GM19351 (cell line): ENCODE results near the gene UQCC2.

Experiments
- ATAC-seq: cut with Tn5 transposase; IDR thresholded peaks from one replicate; pipeline ENCODE4 v1.9.1; 2021; ENCODE audit warnings: mild to moderate bottlenecking, moderate library complexity; ENCODE audit not compliant: unreplicated experiment

Gene UQCC2

DNA sequence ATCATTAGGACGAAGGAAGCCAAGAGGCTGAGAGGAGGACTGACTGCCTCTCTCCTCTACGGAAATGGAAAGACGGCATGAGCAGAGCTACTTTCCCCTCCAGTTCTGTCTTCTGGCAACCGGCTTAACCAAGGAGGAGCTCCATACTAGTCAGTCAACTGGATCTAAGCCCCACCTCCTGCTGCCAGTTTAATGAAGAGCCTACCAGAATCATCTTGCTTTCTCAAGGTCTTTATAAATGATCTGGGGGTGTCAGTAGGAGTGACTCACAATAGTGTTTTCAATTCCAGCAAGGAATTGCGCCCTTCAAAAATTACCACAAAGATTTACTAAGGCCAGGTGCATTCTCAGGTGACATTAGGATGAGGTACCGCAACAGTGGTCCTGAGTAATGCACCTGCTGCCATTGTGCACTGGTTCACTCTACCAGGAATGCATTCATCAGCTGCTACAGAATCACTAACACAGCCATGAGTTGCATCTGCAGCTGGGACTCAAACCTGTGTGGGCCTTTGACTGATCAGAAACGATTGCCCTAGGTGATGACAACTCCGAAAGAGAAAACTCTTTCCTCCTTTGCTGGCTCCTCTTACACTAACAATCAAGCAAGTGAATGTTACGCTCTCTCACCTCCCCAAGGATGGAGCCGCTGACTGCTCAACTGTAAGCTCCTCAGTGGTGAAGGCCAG, 2.8 kb downstream of the UQCC2 start:
- ATAC-seq, result no peak

DNA sequence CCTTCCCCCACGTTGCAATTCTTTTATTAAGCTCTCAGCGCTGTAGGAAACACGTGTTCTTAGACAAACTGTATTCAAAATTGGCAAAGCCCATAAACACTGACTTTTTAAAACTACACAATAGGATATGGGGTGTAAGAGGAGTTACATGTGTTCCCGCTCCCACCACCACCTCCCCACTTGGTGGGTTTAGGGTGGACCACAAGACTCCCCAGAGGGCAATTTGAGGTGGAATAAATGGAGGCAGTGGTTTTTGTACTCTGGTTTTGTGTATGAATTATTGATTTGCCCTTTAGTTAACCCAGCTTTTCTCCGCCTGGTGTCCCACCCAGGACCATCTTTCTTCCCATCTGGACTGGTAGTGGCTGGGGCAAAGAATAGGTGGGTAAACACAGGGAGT, 3.7 kb downstream of the UQCC2 start:
- no peak for ATAC-seq

DNA sequence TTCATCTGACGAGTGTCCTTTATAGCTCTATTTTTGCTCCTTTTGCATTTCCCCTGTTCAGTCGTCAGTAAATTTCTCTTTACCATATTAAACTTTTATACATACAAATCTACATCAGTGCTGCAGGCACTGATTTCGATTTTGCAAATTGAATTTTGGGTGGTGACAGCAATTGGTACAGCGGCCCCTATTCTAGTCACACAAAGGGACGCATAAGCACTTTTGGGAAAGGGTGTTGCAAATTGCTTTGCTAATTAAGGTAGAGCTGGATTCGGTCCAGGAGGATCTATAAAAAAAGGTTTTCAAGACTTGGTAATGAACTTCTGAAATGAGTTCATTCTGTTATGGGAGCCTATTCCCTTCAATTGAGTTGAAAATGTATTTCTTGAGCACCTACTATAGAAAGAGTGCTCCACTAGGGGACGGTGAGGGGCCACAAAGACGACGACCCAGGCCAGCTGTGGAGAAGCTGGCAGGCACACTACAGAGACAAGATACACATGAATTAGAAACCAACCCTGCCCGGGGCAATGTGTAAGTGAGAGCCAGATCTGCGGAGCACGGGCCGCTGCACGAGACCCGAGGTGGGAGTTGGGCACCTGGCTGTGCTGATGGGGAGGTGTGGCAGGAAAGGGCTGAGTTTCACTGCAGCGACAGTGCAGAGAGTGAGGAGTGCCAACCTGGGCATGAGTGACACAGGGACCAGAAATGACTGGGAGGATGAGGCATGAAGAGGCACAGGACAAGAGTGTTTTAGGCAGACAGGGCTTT, 5.4 kb downstream of the UQCC2 start:
- no peak for ATAC-seq

DNA sequence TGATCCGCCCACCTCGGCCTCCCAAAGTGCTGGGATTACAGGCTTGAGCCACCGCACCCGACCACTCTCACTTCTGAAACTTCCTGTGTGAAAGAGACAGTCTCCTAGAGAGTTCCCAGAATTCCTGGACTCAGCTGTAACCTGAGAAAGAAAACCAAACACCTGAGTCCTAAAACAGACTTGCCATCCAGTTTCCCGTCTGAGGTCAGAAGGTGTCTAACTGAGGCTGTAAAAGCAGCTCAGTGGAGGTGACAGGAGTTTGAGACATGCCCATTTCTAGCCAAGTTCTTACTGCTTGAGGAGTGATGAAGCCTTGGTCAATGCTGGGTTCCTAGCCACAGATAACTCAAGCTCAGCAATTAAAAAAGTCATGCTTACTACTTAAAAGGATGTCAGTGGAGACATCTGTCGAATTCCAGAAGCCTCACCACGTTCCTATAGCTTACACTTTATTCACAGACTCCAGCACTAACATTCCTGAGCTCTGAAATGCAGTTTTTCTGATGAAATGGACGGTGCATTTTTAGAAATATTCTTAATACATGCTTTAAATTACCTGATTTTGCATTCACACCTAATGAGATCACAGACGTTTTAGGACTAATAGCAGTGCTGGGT, 6.1 kb downstream of the UQCC2 start:
- no peak for ATAC-seq

DNA sequence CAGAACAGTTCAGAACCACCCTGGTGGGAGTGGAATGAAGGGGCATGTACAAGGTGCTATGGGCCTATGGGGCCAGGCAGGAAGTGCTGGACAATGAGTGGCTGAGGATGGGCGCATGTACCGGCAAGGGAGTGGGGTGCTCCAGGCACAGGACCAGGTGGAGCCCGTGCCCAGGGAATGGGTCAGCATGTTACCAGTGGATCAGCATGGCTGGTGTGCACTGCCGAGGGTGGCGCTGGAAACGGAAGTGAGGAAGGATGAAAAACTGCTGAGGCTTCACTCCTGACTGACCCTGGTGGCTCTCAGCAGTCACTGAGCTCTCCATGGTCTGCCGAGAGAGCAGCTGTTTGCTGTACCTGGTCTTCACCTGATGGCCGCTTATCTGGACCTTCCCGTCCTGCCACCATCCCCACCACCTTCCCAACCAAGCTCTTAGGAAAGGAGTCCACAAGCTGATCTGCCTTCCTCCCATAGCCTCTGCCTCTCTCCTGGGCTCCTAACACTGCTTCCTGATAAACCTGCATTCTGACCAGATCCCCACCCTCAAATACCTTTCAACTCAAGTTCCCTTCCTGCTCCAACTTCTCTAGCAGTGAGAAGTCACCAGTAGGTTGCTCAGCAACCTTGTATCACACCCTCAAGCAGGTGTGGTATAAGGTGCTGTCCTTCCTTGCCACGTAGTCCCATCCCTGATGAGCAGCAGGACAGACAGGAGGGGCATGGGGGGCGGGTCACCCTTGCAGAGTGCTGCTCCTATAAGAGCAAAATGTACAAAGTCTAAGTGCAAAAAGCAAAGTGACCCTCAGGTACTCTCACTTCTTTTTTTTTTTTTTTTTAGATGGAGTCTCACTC, 7.1 kb downstream of the UQCC2 start:
- no peak for ATAC-seq

DNA sequence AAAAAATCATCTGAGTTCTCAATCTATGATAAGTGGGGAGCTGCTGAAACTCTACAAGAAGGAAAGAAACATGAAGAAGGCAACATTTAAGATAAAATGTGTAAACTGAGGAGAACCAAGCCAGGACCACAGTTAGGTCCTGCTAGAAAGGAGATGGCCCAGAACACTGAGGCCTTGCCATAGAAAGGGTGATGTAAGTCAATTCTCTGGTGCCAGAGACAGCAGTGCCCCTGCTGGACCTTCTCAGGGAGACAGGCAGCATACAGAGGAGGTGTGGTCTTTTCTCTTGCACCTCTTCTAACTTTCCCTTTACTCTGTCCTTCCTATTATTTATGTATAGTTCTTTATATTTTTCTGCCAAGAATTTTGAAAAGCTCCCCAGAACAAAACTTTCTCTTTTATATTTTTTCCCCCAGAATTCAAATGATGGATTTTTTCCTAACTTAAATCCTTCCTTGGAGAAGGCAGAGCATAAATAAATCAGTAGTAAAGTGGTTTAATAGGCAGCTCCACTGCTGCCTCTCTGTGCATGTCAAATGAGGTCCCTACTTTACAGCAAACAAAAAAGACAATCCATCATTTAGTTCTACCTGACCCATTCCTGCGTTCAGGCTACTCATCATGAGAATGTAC, 9.0 kb downstream of the UQCC2 start:
- ATAC-seq, result no peak

DNA sequence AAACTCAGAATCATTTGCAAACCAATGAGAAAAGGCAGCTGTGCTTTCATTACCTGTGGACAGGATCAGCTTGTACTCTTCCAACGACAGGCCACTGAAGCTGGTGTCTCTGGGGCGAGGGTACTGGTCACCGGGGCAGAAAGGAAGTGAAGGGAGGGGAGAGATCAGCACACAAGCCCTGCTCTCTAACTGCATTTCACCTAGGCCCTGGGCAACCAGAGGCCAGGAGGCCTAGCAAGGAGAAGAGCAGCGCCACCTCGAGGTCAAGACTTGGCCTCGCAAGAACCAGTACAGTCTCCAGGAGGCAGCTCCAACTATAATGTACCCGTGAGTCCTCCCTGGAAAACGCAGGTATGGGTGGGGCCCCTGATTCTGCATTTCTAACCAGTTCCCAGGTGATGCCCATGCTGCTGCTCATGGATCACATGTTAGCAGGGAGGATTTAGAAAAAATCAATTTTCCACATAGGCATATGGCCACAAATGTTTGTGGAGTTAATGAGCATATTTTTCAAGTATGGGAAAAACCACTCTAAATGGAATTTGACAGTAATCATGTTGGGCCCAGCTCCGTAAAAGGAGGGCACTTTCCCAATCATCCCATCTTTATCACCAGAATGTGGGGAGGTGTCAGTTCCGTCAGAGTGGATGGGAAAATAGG, 11.0 kb downstream of the UQCC2 start:
- no peak for ATAC-seq

DNA sequence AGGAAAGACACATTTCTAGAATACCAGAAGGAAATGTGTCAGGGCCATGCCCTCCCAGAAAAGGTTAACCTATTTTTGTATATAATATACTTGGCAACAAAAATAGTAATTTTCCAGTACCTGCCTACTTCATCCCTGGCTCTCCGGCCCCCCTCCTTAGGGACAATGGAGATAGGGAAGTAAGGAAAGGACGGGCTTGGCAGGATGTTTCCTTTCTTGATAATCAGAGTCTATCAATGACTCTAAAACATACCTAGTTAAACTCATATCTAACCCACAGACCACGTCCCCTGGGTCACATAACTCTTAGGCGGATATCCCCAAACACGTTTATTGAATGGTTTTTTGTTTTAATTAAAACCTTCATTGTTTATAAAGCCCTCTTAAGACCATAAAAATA, 11.8 kb downstream of the UQCC2 start:
- ATAC-seq, result no peak

DNA sequence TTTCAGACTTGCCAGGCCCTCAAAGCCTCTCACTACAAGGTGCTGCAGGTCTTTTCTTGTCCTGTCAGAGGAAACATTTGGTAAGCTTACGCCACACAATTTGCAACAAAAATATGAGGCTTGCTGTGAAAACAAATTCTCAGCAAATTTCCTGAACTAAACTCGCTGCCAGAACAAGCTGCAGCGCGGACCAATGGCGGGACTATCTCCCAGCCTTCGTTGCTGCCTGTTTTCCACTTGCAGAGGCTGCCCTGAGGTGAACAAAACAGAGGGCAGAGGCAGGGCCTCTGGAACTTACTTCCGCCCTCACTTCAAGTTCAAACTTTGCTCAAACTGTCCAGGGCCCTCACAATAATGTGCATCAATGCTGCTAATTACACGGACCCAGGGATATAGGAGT, 12.4 kb downstream of the UQCC2 start:
- no peak for ATAC-seq

DNA sequence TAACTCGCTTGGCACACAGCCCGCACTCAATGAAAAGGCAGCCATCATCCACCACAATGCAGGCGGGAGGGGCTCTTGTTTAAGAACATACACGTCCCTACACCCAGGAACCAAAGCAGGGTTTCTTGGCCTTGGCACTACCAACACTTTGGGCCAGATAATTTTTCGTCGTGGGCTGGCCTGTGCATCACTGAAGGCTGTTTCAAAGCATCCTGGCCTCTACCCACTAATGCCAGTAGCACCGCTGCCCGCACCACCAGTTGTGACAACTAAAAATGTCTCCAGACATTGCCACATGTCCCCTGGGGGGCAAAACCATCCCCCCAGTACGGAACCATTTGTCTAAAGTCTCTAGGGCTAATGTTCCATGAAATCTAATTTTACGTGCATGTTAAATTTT, 13.0 kb downstream of the UQCC2 start:
- no peak for ATAC-seq

DNA sequence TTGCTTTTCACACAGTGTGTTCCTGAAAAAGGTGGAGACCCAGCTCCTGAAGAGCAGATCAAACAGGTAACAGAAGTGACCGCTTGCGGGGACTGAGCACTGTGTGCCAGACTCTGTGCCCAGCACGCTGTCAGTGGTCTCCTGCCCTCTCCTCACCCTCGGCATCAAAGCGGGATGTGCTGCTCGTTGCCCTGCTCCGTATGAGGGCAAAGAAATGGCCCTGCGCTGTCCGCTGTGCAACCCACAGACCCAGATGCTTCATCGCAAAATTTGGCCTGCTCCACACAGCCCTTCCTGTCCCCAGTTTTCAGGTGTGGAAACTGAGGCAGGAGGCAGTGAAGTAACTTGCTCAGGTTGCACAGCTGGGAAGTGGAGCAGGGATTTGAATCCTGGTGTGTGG, 13.7 kb downstream of the UQCC2 start:
- no peak for ATAC-seq

DNA sequence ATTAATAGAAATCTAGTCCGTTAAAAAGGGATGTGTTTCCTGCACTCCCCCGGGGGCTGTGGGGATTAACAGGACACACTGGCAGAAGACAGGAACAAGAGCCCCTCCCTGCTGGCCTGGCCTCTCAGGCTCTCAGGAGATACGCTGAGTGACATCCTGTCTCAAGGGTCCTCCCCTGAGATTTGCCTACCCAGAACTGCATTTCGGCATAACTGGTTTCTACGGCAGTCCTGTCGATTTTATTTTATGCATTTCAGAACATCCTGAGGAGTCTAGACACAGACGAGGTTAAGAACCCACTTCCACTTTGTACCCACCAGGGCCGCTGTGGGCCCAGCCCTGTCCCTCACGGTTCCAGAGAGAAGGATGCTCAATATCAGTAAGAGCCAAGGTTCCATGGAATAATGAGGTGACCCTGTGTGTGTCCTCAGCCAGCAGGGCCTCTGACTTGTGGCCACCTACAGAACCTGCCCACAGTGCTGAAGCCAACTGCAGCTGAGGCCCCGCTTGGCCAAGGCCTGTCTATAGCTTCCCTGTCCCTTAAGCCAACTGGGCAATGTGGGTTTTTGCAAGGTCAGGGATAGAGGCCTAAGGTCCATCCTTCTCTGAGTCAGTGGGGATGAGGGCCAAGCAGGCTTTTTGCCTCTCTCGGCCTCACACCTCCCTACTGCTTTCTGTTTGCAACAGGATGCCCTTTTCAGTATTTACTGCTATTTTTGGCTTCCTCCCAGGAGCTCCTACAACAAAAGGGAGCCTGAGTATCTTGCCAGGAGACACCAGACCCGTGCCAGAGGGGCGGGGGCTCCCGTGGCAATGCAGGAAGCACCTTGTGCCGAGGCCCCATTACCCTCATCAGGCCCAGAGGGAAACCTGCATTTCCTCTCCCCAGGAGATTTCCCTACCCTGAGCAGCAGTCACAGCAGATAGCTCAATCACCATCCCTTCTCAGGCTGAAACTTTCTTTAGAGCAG, 14.7 kb downstream of the UQCC2 start:
- no peak for ATAC-seq

DNA sequence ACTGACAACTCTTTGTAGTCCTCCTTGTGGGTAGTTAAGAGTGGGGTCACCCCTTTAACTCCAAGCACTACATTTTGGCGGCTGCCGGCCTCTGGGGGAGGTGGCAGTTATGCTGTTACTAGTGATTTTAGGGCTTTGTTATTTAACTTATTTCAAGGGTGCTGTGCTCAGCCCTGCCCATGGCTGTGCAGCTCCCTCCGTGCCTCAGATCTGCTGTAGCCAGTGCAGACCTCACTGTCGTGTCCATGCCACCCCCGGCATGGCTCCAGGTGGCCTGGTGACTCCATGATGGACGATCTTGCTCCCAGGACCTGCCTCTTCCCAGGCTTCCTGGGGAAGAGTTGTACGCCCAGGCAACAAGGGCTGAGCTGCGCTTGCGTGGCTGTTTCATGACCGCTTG, 15.4 kb downstream of the UQCC2 start:
- no peak for ATAC-seq

DNA sequence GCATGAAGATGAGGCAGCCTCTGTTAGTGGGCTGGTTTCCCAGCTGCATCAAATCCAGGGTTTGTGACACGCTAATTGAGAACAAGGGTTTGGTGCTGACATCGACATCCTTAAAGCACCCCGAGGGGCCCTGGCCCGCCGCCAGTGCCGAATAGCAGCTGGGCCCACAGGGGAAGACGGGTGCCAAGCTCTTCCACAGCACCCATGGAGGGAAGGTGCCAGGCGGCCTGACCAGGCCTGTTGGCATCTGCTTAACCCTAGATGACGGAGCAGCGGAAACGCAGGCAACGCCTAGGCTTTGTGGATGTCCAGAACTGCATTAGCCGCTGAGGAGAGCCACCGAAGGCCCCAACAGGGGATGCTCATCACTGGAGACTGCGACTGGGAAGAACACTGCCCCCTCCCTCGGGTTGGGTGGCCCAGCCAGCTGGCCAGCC, 16.0 kb downstream of the UQCC2 start:
- no peak for ATAC-seq

DNA sequence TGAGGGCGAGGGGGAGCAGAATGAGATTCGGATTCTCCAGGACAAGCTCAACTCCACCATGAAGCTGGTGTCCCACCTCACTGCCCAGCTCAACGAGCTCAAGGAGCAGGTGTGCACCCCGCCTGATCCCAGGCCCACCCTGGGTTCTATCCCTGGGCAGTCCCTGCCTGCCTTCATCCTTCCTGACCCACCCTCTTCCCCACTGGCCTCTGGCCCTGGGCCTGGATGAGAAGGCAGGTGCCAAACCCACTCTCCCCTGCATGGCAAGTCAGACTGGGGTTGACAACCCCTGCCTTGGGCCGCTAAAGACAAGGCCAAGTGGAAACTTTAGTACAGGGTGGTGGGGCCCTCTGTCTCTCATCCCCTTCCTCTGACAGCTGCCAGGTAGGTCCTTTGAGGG, 16.5 kb downstream of the UQCC2 start:
- ATAC-seq, result no peak

DNA sequence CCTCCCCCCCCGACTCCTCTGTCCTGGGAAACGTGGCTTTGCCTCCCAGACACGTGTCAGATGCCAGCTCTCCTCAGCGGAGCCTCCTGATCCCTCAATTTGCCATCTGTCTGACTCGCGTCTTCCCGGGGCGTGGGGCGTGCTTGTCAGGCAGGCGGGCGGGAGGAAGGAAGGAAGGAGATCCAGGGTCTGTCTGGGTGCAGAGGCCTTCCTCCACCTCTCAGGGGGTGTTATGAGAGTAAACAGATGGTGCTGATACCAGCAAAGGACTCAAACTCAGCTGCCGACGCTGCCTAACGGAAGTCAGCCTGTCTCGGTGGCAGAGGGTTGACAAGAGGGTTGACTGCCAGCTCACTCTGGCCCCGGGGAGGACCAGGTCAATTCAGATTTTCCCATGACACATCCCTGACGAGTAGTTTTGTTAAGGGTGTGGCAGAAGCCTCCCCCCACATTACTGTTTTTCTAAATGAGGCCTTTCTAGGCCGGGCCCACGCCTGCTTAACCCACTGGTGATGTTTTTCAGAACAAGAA, 17.0 kb downstream of the UQCC2 start:
- ATAC-seq, result no peak

DNA sequence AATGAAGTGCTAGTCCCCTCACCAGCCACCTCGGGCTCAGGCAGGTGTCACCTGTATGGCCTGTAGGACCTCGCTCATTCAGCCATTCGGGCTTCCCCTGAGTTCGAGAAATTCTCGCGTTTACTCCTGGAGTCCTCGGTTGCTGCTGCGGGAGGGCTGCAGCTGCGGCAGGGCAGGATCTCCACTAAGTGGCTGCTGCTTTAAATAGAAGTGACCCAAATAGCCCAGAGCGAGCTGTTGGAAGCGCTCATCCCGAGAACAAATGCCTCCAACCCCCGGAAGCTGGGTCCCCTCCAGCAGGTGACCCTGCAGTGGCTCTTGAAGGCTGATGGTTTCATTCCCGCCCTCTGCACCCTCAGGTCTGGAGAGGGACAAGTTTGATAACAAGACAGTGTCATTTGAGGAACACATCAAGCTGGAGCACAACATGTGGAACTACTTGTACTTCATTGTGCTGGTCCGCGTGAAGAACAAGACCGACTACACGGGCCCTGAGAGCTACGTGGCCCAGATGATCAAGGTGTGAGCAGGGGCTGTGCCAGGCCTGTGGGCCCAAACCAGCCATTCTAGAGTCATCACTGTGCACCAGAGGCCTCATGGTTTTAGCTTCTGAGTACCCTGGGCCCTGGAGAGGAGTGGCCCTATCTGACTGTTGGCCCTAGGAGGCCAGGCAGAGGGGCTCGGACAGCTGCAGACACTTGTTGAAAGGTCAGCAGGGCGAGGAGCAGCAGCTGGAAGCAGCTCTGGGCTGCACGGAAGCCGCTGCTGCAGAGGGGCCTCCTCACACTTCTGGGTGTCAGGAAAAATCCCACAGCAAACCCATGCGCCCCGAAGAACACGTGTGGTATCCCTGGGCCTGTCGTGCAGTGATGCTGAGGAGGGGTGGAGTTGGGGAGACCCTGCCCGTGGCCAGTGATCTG, 18.1 kb downstream of the UQCC2 start:
- no peak for ATAC-seq

DNA sequence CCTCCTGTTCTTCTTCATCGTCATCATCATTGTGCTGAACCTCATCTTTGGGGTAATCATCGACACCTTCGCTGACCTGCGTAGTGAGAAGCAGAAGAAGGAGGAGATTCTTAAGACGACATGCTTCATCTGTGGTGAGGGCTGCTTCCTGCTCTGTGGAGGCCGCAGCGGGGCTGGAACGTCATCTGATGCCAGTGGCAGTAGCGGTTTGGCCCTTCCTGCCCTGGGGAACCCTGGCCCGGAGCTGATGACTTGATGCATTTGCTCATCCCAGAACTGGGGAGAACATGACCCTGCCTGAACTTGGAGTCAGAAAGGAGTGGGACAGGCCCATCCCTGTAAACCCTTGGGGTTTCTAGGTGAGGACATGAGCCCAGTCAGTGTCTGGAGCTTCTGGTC, 18.7 kb downstream of the UQCC2 start:
- no peak for ATAC-seq
